22Rv1 (cell line): ENCODE data around the gene CAMTA1.

ENCODE experiments used
- ZFX ChIP-seq: fragments of 450-650 bp; IDR thresholded peaks from 2 replicates; pipeline ENCODE4 v1.6.1; 2017; ENCODE audit warnings: antibody characterized with exemption, borderline replicate concordance
- TF ChIP-seq, protein P1 (sequence below): fragments of 450-650 bp; IDR thresholded peaks from 2 replicates; pipeline ENCODE4 v1.5.1; 2017; ENCODE audit warnings: mild to moderate bottlenecking

- TF ChIP-seq ZFX: no peak
- TF ChIP-seq, protein P1, sequence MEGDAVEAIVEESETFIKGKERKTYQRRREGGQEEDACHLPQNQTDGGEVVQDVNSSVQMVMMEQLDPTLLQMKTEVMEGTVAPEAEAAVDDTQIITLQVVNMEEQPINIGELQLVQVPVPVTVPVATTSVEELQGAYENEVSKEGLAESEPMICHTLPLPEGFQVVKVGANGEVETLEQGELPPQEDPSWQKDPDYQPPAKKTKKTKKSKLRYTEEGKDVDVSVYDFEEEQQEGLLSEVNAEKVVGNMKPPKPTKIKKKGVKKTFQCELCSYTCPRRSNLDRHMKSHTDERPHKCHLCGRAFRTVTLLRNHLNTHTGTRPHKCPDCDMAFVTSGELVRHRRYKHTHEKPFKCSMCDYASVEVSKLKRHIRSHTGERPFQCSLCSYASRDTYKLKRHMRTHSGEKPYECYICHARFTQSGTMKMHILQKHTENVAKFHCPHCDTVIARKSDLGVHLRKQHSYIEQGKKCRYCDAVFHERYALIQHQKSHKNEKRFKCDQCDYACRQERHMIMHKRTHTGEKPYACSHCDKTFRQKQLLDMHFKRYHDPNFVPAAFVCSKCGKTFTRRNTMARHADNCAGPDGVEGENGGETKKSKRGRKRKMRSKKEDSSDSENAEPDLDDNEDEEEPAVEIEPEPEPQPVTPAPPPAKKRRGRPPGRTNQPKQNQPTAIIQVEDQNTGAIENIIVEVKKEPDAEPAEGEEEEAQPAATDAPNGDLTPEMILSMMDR: no peak
These were observed 200.5 kb downstream of the CAMTA1 start for GRCh38 chr1:6985549-6986276.
